Measurements from ENCODE around the gene CLDN14. TPM values are rescaled to one million over a fixed set of nuclear protein-coding genes. Genes with fewer than 3 reads are reported as not detected.

CLDN14 gene
- total RNA-seq, 1 donor from 2014 or later = not detected

DNA sequence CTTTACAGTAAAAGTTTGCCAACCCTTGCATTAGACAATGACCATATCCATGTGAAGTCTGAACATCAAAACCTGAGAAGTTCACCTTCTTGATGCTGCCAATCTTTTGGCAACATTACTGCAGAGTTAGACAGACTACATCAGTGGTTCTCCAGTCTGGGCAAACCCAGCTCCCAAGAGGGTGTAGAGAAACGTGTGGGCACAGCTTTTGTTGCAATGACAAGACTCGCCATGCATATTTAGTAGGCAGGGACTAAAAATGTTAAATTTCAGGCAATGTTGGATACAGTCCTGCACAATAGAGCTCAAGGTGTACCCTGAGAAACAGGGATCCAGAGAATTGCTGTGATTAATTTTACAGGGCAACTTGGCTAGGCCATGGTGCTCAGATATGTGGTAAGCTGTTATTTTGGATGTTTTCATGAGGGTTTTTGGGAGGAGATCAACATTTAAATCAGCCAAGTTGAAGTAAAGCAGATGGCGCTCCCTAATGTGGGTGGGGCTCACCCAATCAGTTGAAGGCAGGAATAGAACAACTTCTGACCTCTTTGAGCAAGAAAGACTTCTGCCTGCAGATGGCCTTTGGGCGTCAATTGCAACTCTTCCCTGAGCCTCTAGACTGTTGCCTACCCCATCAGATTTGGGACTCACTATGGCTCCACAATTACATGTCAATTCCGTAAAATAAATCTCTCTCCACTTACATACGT lies 37.6 kb upstream of the CLDN14 start:
- H3K79me2 ChIP-seq (ENCODE audit: insufficient read depth, low read length) = no peaks in the 10 kb centered on the region
- H2AFZ ChIP-seq (ENCODE audit: low read depth, low read length) = no peak overlapping the region
- H3K36me3 ChIP-seq (ENCODE audit: insufficient read depth, low read length) = no peaks in the 10 kb centered on the region
- no peak overlapping the region for H3K9ac ChIP-seq (ENCODE audit: low read length)
- Mint-ChIP-seq H3K4me3 (ENCODE audit: unreplicated experiment) (no peak overlapping the region), H3K9me3 (ENCODE audit: unreplicated experiment) (peaks cover 12% of the 10 kb centered on the region), H3K36me3 (ENCODE audit: low read depth, unreplicated experiment) (peaks cover 2% of the 10 kb centered on the region), H3K27me3 (ENCODE audit: low read depth, unreplicated experiment) (peaks cover 10% of the 10 kb centered on the region), H3K4me1 (ENCODE audit: low read depth, unreplicated experiment) (no peaks in the 10 kb centered on the region), H3K27ac (ENCODE audit: unreplicated experiment) (no peak overlapping the region)
- no peaks in the 10 kb centered on the region for H4K20me1 ChIP-seq (ENCODE audit: insufficient read depth, low read length)
- no peaks in the 10 kb centered on the region for H3K9me3 ChIP-seq (ENCODE audit: insufficient read depth, low read depth, low read length)
- H3K27ac ChIP-seq (ENCODE audit: low read depth, low read length) = no peak overlapping the region
- no peak for TF ChIP-seq EZH2 (IDR thresholded peaks at IDR 0.05; ENCODE audit: insufficient read depth, low read length)
- TF ChIP-seq, protein P1, sequence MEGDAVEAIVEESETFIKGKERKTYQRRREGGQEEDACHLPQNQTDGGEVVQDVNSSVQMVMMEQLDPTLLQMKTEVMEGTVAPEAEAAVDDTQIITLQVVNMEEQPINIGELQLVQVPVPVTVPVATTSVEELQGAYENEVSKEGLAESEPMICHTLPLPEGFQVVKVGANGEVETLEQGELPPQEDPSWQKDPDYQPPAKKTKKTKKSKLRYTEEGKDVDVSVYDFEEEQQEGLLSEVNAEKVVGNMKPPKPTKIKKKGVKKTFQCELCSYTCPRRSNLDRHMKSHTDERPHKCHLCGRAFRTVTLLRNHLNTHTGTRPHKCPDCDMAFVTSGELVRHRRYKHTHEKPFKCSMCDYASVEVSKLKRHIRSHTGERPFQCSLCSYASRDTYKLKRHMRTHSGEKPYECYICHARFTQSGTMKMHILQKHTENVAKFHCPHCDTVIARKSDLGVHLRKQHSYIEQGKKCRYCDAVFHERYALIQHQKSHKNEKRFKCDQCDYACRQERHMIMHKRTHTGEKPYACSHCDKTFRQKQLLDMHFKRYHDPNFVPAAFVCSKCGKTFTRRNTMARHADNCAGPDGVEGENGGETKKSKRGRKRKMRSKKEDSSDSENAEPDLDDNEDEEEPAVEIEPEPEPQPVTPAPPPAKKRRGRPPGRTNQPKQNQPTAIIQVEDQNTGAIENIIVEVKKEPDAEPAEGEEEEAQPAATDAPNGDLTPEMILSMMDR (IDR thresholded peaks at IDR 0.05; ENCODE audit: insufficient read depth, low read depth, low read length) = no peak
- H3K4me1 ChIP-seq (ENCODE audit: insufficient read depth, low read length) = no peaks in the 10 kb centered on the region
- no peaks in the 10 kb centered on the region for H3K27me3 ChIP-seq (ENCODE audit: insufficient read depth, low read length)
- no peak for FAIRE-seq
- H3K4me3 ChIP-seq (ENCODE audit: insufficient read depth, low read depth, low read length) = no peak overlapping the region
- no peak for DNase-seq (ENCODE audit: low read depth)
- H3K4me2 ChIP-seq (ENCODE audit: low read length) = no peak overlapping the region

DNA sequence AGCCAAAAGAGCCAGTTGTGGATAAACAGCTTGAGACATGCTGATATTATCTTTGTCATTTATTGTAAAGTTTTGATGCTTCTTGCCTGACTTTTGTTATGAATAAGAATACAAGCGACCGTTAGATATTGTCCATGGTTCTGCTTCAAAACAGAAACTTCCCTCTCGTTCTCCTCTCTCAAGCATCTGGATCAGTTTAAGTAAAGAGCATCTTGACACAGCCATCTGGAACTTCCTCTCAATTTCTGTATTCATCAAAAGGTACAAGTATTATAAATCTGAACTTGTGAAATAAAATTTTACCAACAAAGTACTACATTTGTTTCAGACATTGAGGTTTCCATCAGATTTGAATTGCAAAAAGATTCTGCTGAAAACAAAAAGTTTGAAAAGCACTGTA lies 36.4 kb upstream of the CLDN14 start:
- no peaks in the 10 kb centered on the region for H4K20me1 ChIP-seq (ENCODE audit: insufficient read depth, low read length)
- DNase-seq (ENCODE audit: low read depth) (no peak), FAIRE-seq (no peak)
- no peak overlapping the region for H3K27ac ChIP-seq (ENCODE audit: low read depth, low read length)
- H3K27me3 ChIP-seq (ENCODE audit: insufficient read depth, low read length) = no peaks in the 10 kb centered on the region
- TF ChIP-seq, protein P1 (IDR thresholded peaks at IDR 0.05; ENCODE audit: insufficient read depth, low read depth, low read length) = no peak
- no peak for TF ChIP-seq EZH2 (IDR thresholded peaks at IDR 0.05; ENCODE audit: insufficient read depth, low read length)
- no peak overlapping the region for H3K4me3 Mint-ChIP-seq (ENCODE audit: unreplicated experiment)
- H3K9ac ChIP-seq (ENCODE audit: low read length) = no peak overlapping the region
- H2AFZ ChIP-seq (ENCODE audit: low read depth, low read length) = no peak overlapping the region
- H3K27me3 Mint-ChIP-seq (ENCODE audit: low read depth, unreplicated experiment) = peaks cover 4% of the 10 kb centered on the region
- H3K9me3 ChIP-seq (ENCODE audit: insufficient read depth, low read depth, low read length) = no peaks in the 10 kb centered on the region
- peaks cover 12% of the 10 kb centered on the region for H3K9me3 Mint-ChIP-seq (ENCODE audit: unreplicated experiment)
- no peaks in the 10 kb centered on the region for H3K4me1 Mint-ChIP-seq (ENCODE audit: low read depth, unreplicated experiment)
- H3K36me3 Mint-ChIP-seq (ENCODE audit: low read depth, unreplicated experiment) = peaks cover 2% of the 10 kb centered on the region
- no peaks in the 10 kb centered on the region for H3K79me2 ChIP-seq (ENCODE audit: insufficient read depth, low read length)
- H3K4me3 ChIP-seq (ENCODE audit: insufficient read depth, low read depth, low read length) = no peak overlapping the region
- no peaks in the 10 kb centered on the region for H3K4me1 ChIP-seq (ENCODE audit: insufficient read depth, low read length)
- H3K27ac Mint-ChIP-seq (ENCODE audit: unreplicated experiment) = no peak overlapping the region
- no peaks in the 10 kb centered on the region for H3K36me3 ChIP-seq (ENCODE audit: insufficient read depth, low read length)
- no peak overlapping the region for H3K4me2 ChIP-seq (ENCODE audit: low read length)

DNA sequence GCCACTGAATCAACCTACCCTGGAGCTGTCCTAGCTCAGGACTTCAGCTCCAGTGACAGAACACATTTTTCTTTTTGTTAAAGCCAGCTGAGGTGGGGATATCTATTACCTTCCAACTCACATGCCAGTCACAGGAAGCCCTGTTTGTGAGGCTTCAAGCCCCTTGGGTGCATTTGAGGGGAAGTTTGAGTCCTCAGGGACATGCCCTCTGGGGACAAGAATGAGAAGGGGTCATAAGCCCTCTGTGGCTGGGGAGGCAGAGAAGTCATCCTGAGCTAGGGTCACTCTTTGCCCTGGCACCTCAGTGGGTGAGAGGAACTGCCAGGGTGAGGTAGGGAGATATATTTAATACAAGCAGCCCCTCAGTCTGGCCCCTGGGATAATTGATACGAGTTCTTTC lies 33.5 kb upstream of the CLDN14 start:
- Mint-ChIP-seq H3K27ac (ENCODE audit: unreplicated experiment) (no peak overlapping the region), H3K36me3 (ENCODE audit: low read depth, unreplicated experiment) (no peaks in the 10 kb centered on the region), H3K27me3 (ENCODE audit: low read depth, unreplicated experiment) (peaks cover 4% of the 10 kb centered on the region), H3K4me3 (ENCODE audit: unreplicated experiment) (no peak overlapping the region), H3K4me1 (ENCODE audit: low read depth, unreplicated experiment) (no peaks in the 10 kb centered on the region), H3K9me3 (ENCODE audit: unreplicated experiment) (no peaks in the 10 kb centered on the region)
- H2AFZ ChIP-seq (ENCODE audit: low read depth, low read length) = no peak overlapping the region
- FAIRE-seq (no peak), DNase-seq (ENCODE audit: low read depth) (no peak)
- no peak for TF ChIP-seq EZH2 (IDR thresholded peaks at IDR 0.05; ENCODE audit: insufficient read depth, low read length)
- TF ChIP-seq, protein P1 (IDR thresholded peaks at IDR 0.05; ENCODE audit: insufficient read depth, low read depth, low read length) = no peak
- no peaks in the 10 kb centered on the region for H3K4me1 ChIP-seq (ENCODE audit: insufficient read depth, low read length)
- no peaks in the 10 kb centered on the region for H3K27me3 ChIP-seq (ENCODE audit: insufficient read depth, low read length)
- H3K79me2 ChIP-seq (ENCODE audit: insufficient read depth, low read length) = no peaks in the 10 kb centered on the region
- H3K27ac ChIP-seq (ENCODE audit: low read depth, low read length) = no peak overlapping the region
- no peaks in the 10 kb centered on the region for H3K9me3 ChIP-seq (ENCODE audit: insufficient read depth, low read depth, low read length)
- no peak overlapping the region for H3K4me2 ChIP-seq (ENCODE audit: low read length)
- H4K20me1 ChIP-seq (ENCODE audit: insufficient read depth, low read length) = no peaks in the 10 kb centered on the region
- H3K36me3 ChIP-seq (ENCODE audit: insufficient read depth, low read length) = no peaks in the 10 kb centered on the region
- H3K9ac ChIP-seq (ENCODE audit: low read length) = no peak overlapping the region
- no peak overlapping the region for H3K4me3 ChIP-seq (ENCODE audit: insufficient read depth, low read depth, low read length)

Measured in astrocyte (in vitro differentiated cells and primary cell).